Epithelial cell of esophagus (primary cell): ENCODE measurements around the gene HBA1.
"Not testable (repeated sequence)": the region's sequence is repeated elsewhere in the genome, so short reads cannot be mapped to it uniquely, and the experiment has no call there.

Experiments used
- DNase-seq: peaks from one replicate; pipeline ENCODE4 v3.0.0; 2010; ENCODE audit warnings: low read depth
- H3K4me3 ChIP-seq: 2 replicates; pipeline ENCODE4 v1.5.1; 2011; ENCODE audit warnings: mild to moderate bottlenecking, low read length, control low read depth
- CTCF ChIP-seq: IDR thresholded peaks from 2 replicates; pipeline ENCODE4 v1.5.1; 2011; ENCODE audit warnings: low read depth, mild to moderate bottlenecking, low read length, control low read depth, inconsistent platforms; ENCODE audit not compliant: insufficient read depth; ENCODE audit errors: missing control alignments

HBA1 gene

GRCh38 chr16:166375-167121, 9.9 kb upstream of the HBA1 start:
- no peak overlapping the region for H3K4me3 ChIP-seq
- no peak for TF ChIP-seq CTCF
- no peak for DNase-seq

GRCh38 chr16:167122-167690, 9.3 kb upstream of the HBA1 start:
- no peak overlapping the region for H3K4me3 ChIP-seq
- no peak for DNase-seq
- no peak for TF ChIP-seq CTCF

GRCh38 chr16:168424-168823, 8.1 kb upstream of the HBA1 start:
- no peak for TF ChIP-seq CTCF
- no peak for DNase-seq
- H3K4me3 ChIP-seq = no peak overlapping the region

- no peak overlapping the region for H3K4me3 ChIP-seq
- no peak for DNase-seq
- no peak for TF ChIP-seq CTCF
These were observed 7.5 kb upstream of the HBA1 start for GRCh38 chr16:169014-169413.

GRCh38 chr16:170088-170507, 6.4 kb upstream of the HBA1 start:
- H3K4me3 ChIP-seq = not testable (repeated sequence)
- DNase-seq = peak; percentile 18

- no peak for TF ChIP-seq CTCF
- DNase-seq = no peak
- H3K4me3 ChIP-seq = no peak overlapping the region
These were observed 5.7 kb upstream of the HBA1 start for GRCh38 chr16:170788-171187.

- not testable (repeated sequence) for H3K4me3 ChIP-seq
These were observed 4.0 kb upstream of the HBA1 start, which contains the start of gene HBA2 for GRCh38 chr16:172374-172941. Gene HBA2 (plus strand): TSS chr16:172876. CDS start chr16:172913, 37 bp downstream.

GRCh38 chr16:173211-173854, 3.1 kb upstream of the HBA1 start:
- not testable (repeated sequence) for DNase-seq, H3K4me3 ChIP-seq

More at GRCh38 chr16:172374-172941, 4.0 kb upstream of the HBA1 start, which contains the start of gene HBA2:
- not testable (repeated sequence) for DNase-seq

GRCh38 chr16:173928-174769, 2.3 kb upstream of the HBA1 start:
- peak; percentile 29 for DNase-seq

More at GRCh38 chr16:173928-174769, 2.3 kb upstream of the HBA1 start:
- not testable (repeated sequence) for H3K4me3 ChIP-seq
